HCT116 (cell line): ENCODE measurements around the gene MALSU1. TPM values are rescaled to one million over a fixed set of nuclear protein-coding genes. Genes with fewer than 3 reads are reported as not detected.

Experiments used
- ATAC-seq: fragments of 200-7000 bp; cut with Tn5 transposase; 2 replicates; pipeline ENCODE4 v1.9.1; 2020; ENCODE audit warnings: mild to moderate bottlenecking, moderate library complexity
- BruUV-seq: library from RNA; stranded (reverse); fragments of 400-500 nt; replicated peaks from 2 replicates; lab custom pipeline; 2021; lab: Mats Ljungman, UMichigan
- CTCF ChIA-PET: fragments of 300-600 bp; sonication (Branson Sonifier 250); formaldehyde crosslinking; loops from one replicate; lab custom pipeline; 2021; ENCODE audit warnings: antibody characterized with exemption; lab: Charles Lee
- POLR2A ChIA-PET: fragments of 300-600, 350-600 bp; sonication (Branson Sonifier 250); formaldehyde crosslinking; loops from one replicate; lab custom pipeline; 2021; ENCODE audit warnings: antibody characterized with exemption; lab: Charles Lee
- RAD21 ChIA-PET, 2 experiments: fragments of 300-600 bp; sonication (Branson Sonifier 250); formaldehyde crosslinking; loops; one replicate each; lab custom pipeline; 2023; ENCODE audit warnings: low total read pairs in 2 of 2; ENCODE audit not compliant: uncharacterized antibody in 2 of 2, unreplicated experiment in 2 of 2, low non-redundant PET in 1 of 2; lab: Charles Lee
- DNase-seq: peaks from one replicate; pipeline ENCODE4 v3.0.0-alpha.2; 2010; ENCODE audit warnings: low read depth, low spot score
- H2AFZ ChIP-seq: fragments of 200-600 bp; shearing (Covaris generic), sonication (generic); 2 replicates; pipeline ENCODE4 v1.6.1; 2017; ENCODE audit warnings: low read depth, mixed run types, mixed read lengths, antibody characterized with exemption, low read length; ENCODE audit not compliant: poor library complexity, severe bottlenecking
- H3K27ac ChIP-seq: 2 replicates; pipeline ENCODE4 v1.5.1; 2012; ENCODE audit warnings: low read depth, low read length
- H3K27me3 ChIP-seq: fragments of 200-600 bp; sonication (generic); 2 replicates; pipeline ENCODE4 v1.6.1; 2016; ENCODE audit warnings: mixed run types, low read length, mixed read lengths; ENCODE audit not compliant: insufficient read depth
- H3K36me3 ChIP-seq, 2 experiments: fragments of 200-500 bp in 1 of 2; fragments of 200-600 bp in 1 of 2; sonication (Bioruptor generic) in 1 of 2; sonication (generic) in 1 of 2; 2 replicates each; pipeline versions ENCODE4 v1.5.1 to v1.6.1; 2014 to 2016; ENCODE audit warnings: low read length in 2 of 2, inconsistent platforms in 1 of 2, mixed read lengths in 1 of 2, mixed run types in 1 of 2; ENCODE audit not compliant: insufficient read depth in 2 of 2, control insufficient read depth in 1 of 2
- H3K4me1 ChIP-seq, 2 experiments: fragments of 200-600 bp in 1 of 2; sonication (generic) in 1 of 2; 2 replicates each; pipeline versions ENCODE4 v1.5.1 to v1.6.1; 2012 to 2017; ENCODE audit warnings: low read length in 2 of 2, inconsistent platforms in 1 of 2, mild to moderate bottlenecking in 1 of 2, mixed read lengths in 1 of 2, mixed run types in 1 of 2, moderate library complexity in 1 of 2; ENCODE audit not compliant: insufficient read depth in 2 of 2, control insufficient read depth in 1 of 2
- H3K4me2 ChIP-seq: fragments of 200-600 bp; sonication (generic); 2 replicates; pipeline ENCODE4 v1.6.1; 2017; ENCODE audit warnings: mixed run types, low read length, mixed read lengths
- H3K4me3 ChIP-seq, 2 experiments: fragments of 200-600 bp in 1 of 2; sonication (generic) in 1 of 2; replicated peaks in 1 of 2; 2 replicates each; pipeline ENCODE4 v1.5.1; 2011 to 2016; ENCODE audit warnings: low read length in 2 of 2, control low read depth in 1 of 2, low read depth in 1 of 2, mild to moderate bottlenecking in 1 of 2, mixed read lengths in 1 of 2, mixed run types in 1 of 2
- H3K79me2 ChIP-seq: fragments of 200-600 bp; sonication (generic); 2 replicates; pipeline ENCODE4 v1.6.1; 2017; ENCODE audit warnings: mild to moderate bottlenecking, mixed run types, low read length, moderate library complexity, mixed read lengths; ENCODE audit not compliant: insufficient read depth
- H3K9ac ChIP-seq: fragments of 200-600 bp; sonication (generic); 2 replicates; pipeline ENCODE4 v1.6.1; 2016; ENCODE audit warnings: low read length, mixed read lengths
- H3K9me2 ChIP-seq: fragments of 200-600 bp; sonication (generic), shearing (Covaris generic); 2 replicates; pipeline ENCODE4 v1.6.1; 2017; ENCODE audit warnings: mixed run types, mild to moderate bottlenecking, moderate library complexity; ENCODE audit not compliant: insufficient read depth
- H3K9me3 ChIP-seq, 2 experiments: fragments of 200-500 bp in 1 of 2; fragments of 200-600 bp in 1 of 2; sonication (Bioruptor generic) in 1 of 2; sonication (generic) in 1 of 2; 2 replicates each; pipeline ENCODE4 v1.6.1; 2014 to 2017; ENCODE audit warnings: low read length in 2 of 2, mixed read lengths in 2 of 2, inconsistent platforms in 1 of 2, low read depth in 1 of 2, mild to moderate bottlenecking in 1 of 2, mixed run types in 1 of 2, moderate library complexity in 1 of 2; ENCODE audit not compliant: control insufficient read depth in 1 of 2, insufficient read depth in 1 of 2
- H4K20me1 ChIP-seq: fragments of 200-600 bp; sonication (generic), shearing (Covaris generic); 2 replicates; pipeline ENCODE4 v1.6.1; 2017; ENCODE audit warnings: mixed run types, mild to moderate bottlenecking, moderate library complexity; ENCODE audit not compliant: insufficient read depth
- CEBPB ChIP-seq: IDR thresholded peaks from 2 replicates; pipeline ENCODE4 v1.6.1; 2012; ENCODE audit warnings: low read depth
- CTCF ChIP-seq, 3 experiments: fragments of 200-600 bp in 1 of 3; sonication (generic) in 1 of 3; IDR thresholded peaks in 2 of 3; conservative IDR thresholded peaks in 1 of 3; 2 replicates each; pipeline ENCODE4 v1.5.1; 2012 to 2017; ENCODE audit warnings: low read depth in 2 of 3, low read length in 2 of 3, antibody characterized with exemption in 1 of 3, borderline replicate concordance in 1 of 3, control low read depth in 1 of 3, mild to moderate bottlenecking in 1 of 3, mixed read lengths in 1 of 3, mixed run types in 1 of 3, moderate library complexity in 1 of 3; ENCODE audit not compliant: insufficient read depth in 1 of 3
- ELF1 ChIP-seq: IDR thresholded peaks from 2 replicates; pipeline ENCODE4 v1.6.1; 2012; ENCODE audit warnings: low read depth, borderline replicate concordance
- EZH2phosphoT487 ChIP-seq: fragments of 200-600 bp; IDR thresholded peaks from 2 replicates; pipeline ENCODE4 v1.6.1; 2018; ENCODE audit warnings: antibody characterized with exemption, borderline replicate concordance
- POLR2AphosphoS5 ChIP-seq: IDR thresholded peaks from 2 replicates; pipeline ENCODE4 v1.6.1; 2011; ENCODE audit warnings: mild to moderate bottlenecking, low read depth, low read length, moderate library complexity
- RAD21 ChIP-seq: IDR thresholded peaks from 2 replicates; pipeline ENCODE4 v1.6.1; 2012; ENCODE audit warnings: low read depth, mild to moderate bottlenecking
- SIN3A ChIP-seq: IDR thresholded peaks from 2 replicates; pipeline ENCODE4 v1.6.1; 2012; ENCODE audit warnings: low read depth
- TCF7L2 ChIP-seq: IDR thresholded peaks from 2 replicates; pipeline ENCODE4 v1.7.0; 2011; ENCODE audit warnings: borderline replicate concordance, inconsistent platforms; ENCODE audit not compliant: insufficient read depth, insufficient read length; ENCODE audit errors: extremely low read depth
- YY1 ChIP-seq: IDR thresholded peaks from 2 replicates; pipeline ENCODE4 v1.6.1; 2011; ENCODE audit warnings: low read length, low read depth, moderate library complexity, mild to moderate bottlenecking; ENCODE audit not compliant: insufficient replicate concordance; ENCODE audit errors: extremely low read depth
- ZBTB33 ChIP-seq: IDR thresholded peaks from 2 replicates; pipeline ENCODE4 v1.6.1; 2011; ENCODE audit warnings: mild to moderate bottlenecking, low read length, moderate library complexity; ENCODE audit not compliant: insufficient replicate concordance; ENCODE audit errors: extremely low read depth
- ZFX ChIP-seq: fragments of 450-650 bp; IDR thresholded peaks from 2 replicates; pipeline ENCODE4 v1.6.1; 2017
- intact Hi-C: fragments of 100-400 bp; cut with micrococcal nuclease; formaldehyde crosslinking; loops from 2 replicates; pipeline ENCODE4 v1.10.0; 2022
- total RNA-seq: library from RNA; stranded (reverse); gene quantifications from one replicate; pipeline ENCODE4 v1.2.1, GENCODE V29; 2021; ENCODE audit not compliant: unreplicated experiment

The MALSU1 gene
- total RNA-seq, 1 experiment from 2014 or later: 105 TPM

- TF ChIP-seq TCF7L2: no peak
- no peak for TF ChIP-seq ZFX
- TF ChIP-seq, all 23 proteins: peak for 3
Measured at GRCh38 chr7:23357190-23358093, 58.3 kb downstream of the MALSU1 start (continued).

GRCh38 chr7:23358152-23358674 lies 59.1 kb downstream of the MALSU1 start:
- Histone ChIP-seq H3K79me2 (peaks cover 46% of the 10 kb centered on the region), H3K9me2 (no peaks in the 10 kb centered on the region), H3K9me3 (no peaks in the 10 kb centered on the region), H3K27ac (peak overlapping the region; percentile 64), H4K20me1 (no peaks in the 10 kb centered on the region), H3K9ac (no peak overlapping the region; the same call in 1 of the 2 replicates), H2AFZ (no peak overlapping the region), H3K4me1 (peaks cover 60 to 64% of the 10 kb centered on the region in 2 experiments), H3K4me2 (peak overlapping the region; percentile 49), H3K4me3 (no peak overlapping the region), H3K36me3 (no peaks in the 10 kb centered on the region; a peak in 1 of 4 replicates), H3K27me3 (no peaks in the 10 kb centered on the region)
- DNase-seq: no peak
- peak; percentile 30; the same call in 1 of the 2 replicates for ATAC-seq
- intact Hi-C loops: loop anchor here (5.0 kb wide), 1 partner anchor 189 kb away; no protein-coding TSS in a partner anchor
- RAD21 ChIA-PET: interaction anchor here in 1 of 2 experiments (1.1 kb wide), 1 partner anchor 115 kb away, joined by 3 read pairs; no protein-coding TSS in a partner anchor
- CTCF ChIA-PET: interaction anchor here (0.6 to 1.9 kb wide), 15 partner anchors 9 to 189 kb away, joined by 3 to 13 read pairs (median 4); no protein-coding TSS in a partner anchor
- no TSS peak for BruUV-seq
- POLR2A ChIA-PET: interaction anchor here (1.0 kb wide), 2 partner anchors 9 to 11 kb away, joined by 4 read pairs; no protein-coding TSS in a partner anchor
- TF ChIP-seq EZH2phosphoT487 (no peak), RAD21 (no peak), ZFX (no peak), POLR2AphosphoS5 (no peak), CTCF (IDR thresholded peaks at IDR 0.05 in 2 of 3, conservative IDR thresholded peaks at IDR 0.05 in 1 of 3; ENCODE audit: borderline replicate concordance in 1 of 3, insufficient read depth in 1 of 3, low read depth in 2 of 3, low read length in 2 of 3) (no peak), SIN3A (no peak), CEBPB (no peak), YY1 (no peak), ELF1 (no peak), ZBTB33 (no peak)
